Astrocyte (in vitro differentiated cells and primary cell): ENCODE measurements around the gene ADGRD2.

ENCODE experiments used
- CTCF ChIP-seq: IDR thresholded peaks from 2 replicates; pipeline ENCODE4 v1.5.1; 2011; ENCODE audit warnings: low read depth, mild to moderate bottlenecking, inconsistent platforms, low read length, moderate library complexity; ENCODE audit not compliant: insufficient read depth
- EZH2 ChIP-seq: IDR thresholded peaks from 2 replicates; pipeline ENCODE4 v1.6.1; 2012; ENCODE audit warnings: mild to moderate bottlenecking, low read length, inconsistent platforms; ENCODE audit not compliant: insufficient read depth

DNA sequence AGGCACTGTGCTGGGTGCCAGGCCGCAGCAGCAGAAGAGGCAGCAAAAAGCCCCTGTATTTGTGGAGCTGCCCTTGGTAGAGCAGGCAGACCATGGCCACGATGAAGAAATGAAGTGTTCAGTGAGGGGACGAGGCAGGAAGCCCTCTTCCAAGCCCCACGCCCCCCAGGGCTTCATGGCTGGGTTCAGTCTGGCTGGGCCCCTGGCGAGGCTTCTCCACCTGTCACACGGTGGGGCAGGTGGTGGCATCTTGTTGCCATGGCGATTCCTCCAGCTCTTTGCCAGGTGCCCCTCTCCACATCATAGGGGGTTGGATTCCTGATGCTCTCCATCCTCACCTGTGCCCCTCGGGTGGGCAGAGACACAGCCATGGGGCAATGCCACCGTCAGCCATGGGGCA, 21.5 kb downstream of the ADGRD2 start:
- no peak for TF ChIP-seq CTCF
- no peak for TF ChIP-seq EZH2
